GM12873 (cell line): ENCODE results near the gene EXOC6B.

ENCODE experiments used
- CTCF ChIP-seq: IDR thresholded peaks from 2 replicates; pipeline ENCODE4 v1.5.1; 2012; ENCODE audit warnings: low read depth, mild to moderate bottlenecking, moderate library complexity, low read length, control low read depth; ENCODE audit not compliant: insufficient read depth; ENCODE audit errors: missing control alignments

The EXOC6B gene

GRCh38 chr2:72254831-72255451, 570.9 kb downstream of the EXOC6B start:
- TF ChIP-seq CTCF: no peak

GRCh38 chr2:72238311-72238710, 587.5 kb downstream of the EXOC6B start:
- no peak for TF ChIP-seq CTCF

GRCh38 chr2:72237549-72237948, 588.3 kb downstream of the EXOC6B start:
- no peak for TF ChIP-seq CTCF

GRCh38 chr2:72236445-72237067, 589.3 kb downstream of the EXOC6B start:
- TF ChIP-seq CTCF: no peak

- TF ChIP-seq CTCF: no peak
Observed at GRCh38 chr2:72235497-72236415, 590.1 kb downstream of the EXOC6B start.

- TF ChIP-seq CTCF: no peak
Observed at GRCh38 chr2:72233211-72233610, 592.6 kb downstream of the EXOC6B start.

GRCh38 chr2:72222829-72223564, 602.8 kb downstream of the EXOC6B start:
- TF ChIP-seq CTCF: no peak
